Measurements from ENCODE around the gene PTPRQ. TPM values are rescaled to one million over a fixed set of nuclear protein-coding genes. Genes with fewer than 3 reads are reported as not detected.
"Not testable (repeated sequence)": the region's sequence is repeated elsewhere in the genome, so short reads cannot be mapped to it uniquely, and the experiment has no call there.

The PTPRQ gene
- total RNA-seq, 2 experiments from 2014 or later, result not detected

- ATAC-seq (ENCODE audit: low read depth) (no peak), DNase-seq (no peak)
- POLR2A ChIA-PET, result no interaction called here
- H3K9me3 Mint-ChIP-seq, result peaks cover 2% of the 10 kb centered on the region
- H3K4me3 Mint-ChIP-seq, result no peak overlapping the region
- H3K4me1 Mint-ChIP-seq, result no peaks in the 10 kb centered on the region
- H3K27me3 Mint-ChIP-seq, result no peaks in the 10 kb centered on the region
- no peak overlapping the region for H3K27ac Mint-ChIP-seq
- H3K36me3 Mint-ChIP-seq, result no peaks in the 10 kb centered on the region
These were observed 215.6 kb downstream of the PTPRQ start for GRCh38 chr12:80659512-80660063.

- POLR2A ChIA-PET, result no interaction called here
- DNase-seq (no peak), ATAC-seq (ENCODE audit: low read depth) (no peak)
- H3K27me3 Mint-ChIP-seq, result no peaks in the 10 kb centered on the region
- H3K27ac Mint-ChIP-seq, result no peak overlapping the region
- H3K4me1 Mint-ChIP-seq, result no peaks in the 10 kb centered on the region
- H3K9me3 Mint-ChIP-seq, result no peaks in the 10 kb centered on the region
- no peak overlapping the region for H3K4me3 Mint-ChIP-seq
- H3K36me3 Mint-ChIP-seq, result no peaks in the 10 kb centered on the region
These were observed 218.6 kb downstream of the PTPRQ start for GRCh38 chr12:80662586-80662985.

GRCh38 chr12:80670214-80670613 is 226.2 kb downstream of the PTPRQ start:
- H3K9me3 Mint-ChIP-seq, result no peaks in the 10 kb centered on the region
- no peak overlapping the region for H3K4me3 Mint-ChIP-seq
- ATAC-seq (ENCODE audit: low read depth), result no peak
- H3K27me3 Mint-ChIP-seq, result no peaks in the 10 kb centered on the region
- no peak overlapping the region for H3K27ac Mint-ChIP-seq
- POLR2A ChIA-PET, result no interaction called here
- H3K36me3 Mint-ChIP-seq, result no peaks in the 10 kb centered on the region
- no peak for DNase-seq
- H3K4me1 Mint-ChIP-seq, result no peaks in the 10 kb centered on the region

- POLR2A ChIA-PET; H3K9me3 Mint-ChIP-seq; H3K4me3 Mint-ChIP-seq; H3K36me3 Mint-ChIP-seq; DNase-seq; H3K27me3 Mint-ChIP-seq; H3K4me1 Mint-ChIP-seq; H3K27ac Mint-ChIP-seq; ATAC-seq (ENCODE audit: low read depth): not testable (repeated sequence)
These were observed 232.1 kb downstream of the PTPRQ start for GRCh38 chr12:80676042-80676636.

DNA sequence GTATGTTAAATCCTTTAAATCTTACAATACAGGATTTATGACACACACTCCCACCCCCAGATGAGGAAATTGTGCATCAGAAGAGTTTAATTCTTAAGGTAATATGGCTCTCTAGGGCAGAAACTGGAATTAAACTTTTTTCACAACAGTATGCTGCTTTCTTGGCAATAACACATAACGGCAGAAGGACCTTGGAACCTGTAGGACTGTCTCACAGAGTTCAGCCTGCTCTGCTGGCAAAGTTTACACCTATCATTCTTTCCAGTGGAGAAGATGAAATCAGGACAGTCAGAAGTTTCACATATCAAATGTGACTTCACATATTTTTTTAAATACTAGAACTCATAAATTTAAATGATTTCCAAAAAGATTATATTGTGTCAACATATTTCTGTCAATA is 232.8 kb downstream of the PTPRQ start:
- no peak for DNase-seq
- Mint-ChIP-seq H3K27ac (no peak overlapping the region), H3K27me3 (no peaks in the 10 kb centered on the region), H3K36me3 (no peaks in the 10 kb centered on the region), H3K9me3 (no peaks in the 10 kb centered on the region), H3K4me3 (no peak overlapping the region), H3K4me1 (no peaks in the 10 kb centered on the region)
- ATAC-seq (ENCODE audit: low read depth), result no peak
- POLR2A ChIA-PET, result no interaction called here

DNA sequence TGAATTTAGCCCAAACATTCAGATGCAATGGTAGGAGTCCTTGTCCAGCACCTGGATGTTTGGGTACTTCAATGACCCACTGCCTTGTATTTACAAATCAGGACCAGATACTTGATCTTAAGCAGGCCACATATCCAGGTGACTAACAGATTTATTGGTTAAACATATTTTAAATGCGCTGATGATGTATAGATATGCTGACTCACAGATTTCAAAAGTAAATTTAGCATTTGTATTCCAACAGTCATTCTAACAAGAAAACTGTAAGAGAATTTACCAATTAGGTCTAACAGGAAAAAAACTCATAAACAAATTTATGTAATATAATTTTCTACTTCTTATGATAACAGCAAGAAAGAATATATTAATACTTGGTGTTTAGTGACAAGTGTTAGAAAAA is 234.0 kb downstream of the PTPRQ start:
- no peak for ATAC-seq (ENCODE audit: low read depth)
- DNase-seq, result no peak
- Mint-ChIP-seq H3K9me3 (no peaks in the 10 kb centered on the region), H3K27ac (no peak overlapping the region), H3K4me1 (no peaks in the 10 kb centered on the region), H3K27me3 (no peaks in the 10 kb centered on the region), H3K36me3 (no peaks in the 10 kb centered on the region), H3K4me3 (no peak overlapping the region)
- POLR2A ChIA-PET, result no interaction called here

- H3K9me3 Mint-ChIP-seq, result no peaks in the 10 kb centered on the region
- no peak for ATAC-seq (ENCODE audit: low read depth)
- POLR2A ChIA-PET, result no interaction called here
These were observed 235.5 kb downstream of the PTPRQ start for GRCh38 chr12:80679346-80680131.

DNA sequence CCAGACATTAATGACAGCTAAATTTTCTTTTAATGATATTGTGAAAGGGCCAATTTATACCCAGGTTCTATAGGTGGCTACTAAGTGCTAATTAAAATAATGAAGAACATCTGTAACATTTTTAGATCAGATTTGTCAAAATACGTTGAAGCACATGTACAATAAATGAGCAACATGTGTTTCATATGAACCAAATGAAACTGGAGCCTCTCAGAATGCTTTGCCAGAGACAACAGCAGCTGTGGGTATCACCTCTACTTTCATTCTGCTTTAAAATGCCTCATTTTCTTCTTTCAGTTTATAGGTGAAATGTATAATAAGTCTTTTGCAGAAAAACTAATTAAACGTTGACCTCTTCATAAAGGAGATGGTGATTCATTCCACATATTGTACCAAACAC is 237.3 kb downstream of the PTPRQ start:
- Mint-ChIP-seq H3K4me1 (no peaks in the 10 kb centered on the region), H3K9me3 (no peaks in the 10 kb centered on the region), H3K27me3 (no peaks in the 10 kb centered on the region), H3K36me3 (no peaks in the 10 kb centered on the region), H3K4me3 (no peak overlapping the region), H3K27ac (no peak overlapping the region)
- POLR2A ChIA-PET, result no interaction called here
- no peak for ATAC-seq (ENCODE audit: low read depth)
- DNase-seq, result no peak

More at GRCh38 chr12:80679346-80680131, 235.5 kb downstream of the PTPRQ start:
- Mint-ChIP-seq H3K4me1 (no peaks in the 10 kb centered on the region), H3K27me3 (no peaks in the 10 kb centered on the region), H3K27ac (no peak overlapping the region), H3K4me3 (no peak overlapping the region), H3K36me3 (no peaks in the 10 kb centered on the region)
- no peak for DNase-seq

GRCh38 chr12:80681786-80682185 is 237.8 kb downstream of the PTPRQ start:
- POLR2A ChIA-PET, result no interaction called here
- H3K9me3 Mint-ChIP-seq, result no peaks in the 10 kb centered on the region
- H3K4me1 Mint-ChIP-seq, result no peaks in the 10 kb centered on the region
- H3K4me3 Mint-ChIP-seq, result no peak overlapping the region
- DNase-seq, result no peak
- H3K27me3 Mint-ChIP-seq, result no peaks in the 10 kb centered on the region
- no peak for ATAC-seq (ENCODE audit: low read depth)
- no peak overlapping the region for H3K27ac Mint-ChIP-seq
- no peaks in the 10 kb centered on the region for H3K36me3 Mint-ChIP-seq

- no peak overlapping the region for H3K4me3 Mint-ChIP-seq
- ATAC-seq (ENCODE audit: low read depth) (no peak), DNase-seq (no peak)
- no peaks in the 10 kb centered on the region for H3K27me3 Mint-ChIP-seq
- no peaks in the 10 kb centered on the region for H3K4me1 Mint-ChIP-seq
- no peaks in the 10 kb centered on the region for H3K9me3 Mint-ChIP-seq
- H3K27ac Mint-ChIP-seq, result no peak overlapping the region
- POLR2A ChIA-PET, result no interaction called here
- no peaks in the 10 kb centered on the region for H3K36me3 Mint-ChIP-seq
These were observed 240.1 kb downstream of the PTPRQ start for GRCh38 chr12:80684077-80684495.

GRCh38 chr12:80690090-80690489 is 246.1 kb downstream of the PTPRQ start:
- no peaks in the 10 kb centered on the region for H3K27me3 Mint-ChIP-seq
- H3K4me3 Mint-ChIP-seq, result no peak overlapping the region
- no peaks in the 10 kb centered on the region for H3K4me1 Mint-ChIP-seq
- no peak overlapping the region for H3K27ac Mint-ChIP-seq
- POLR2A ChIA-PET, result no interaction called here
- no peaks in the 10 kb centered on the region for H3K36me3 Mint-ChIP-seq
- no peaks in the 10 kb centered on the region for H3K9me3 Mint-ChIP-seq
- DNase-seq (no peak), ATAC-seq (ENCODE audit: low read depth) (no peak)

GRCh38 chr12:80690513-80690912 is 246.5 kb downstream of the PTPRQ start:
- no peak overlapping the region for H3K27ac Mint-ChIP-seq
- DNase-seq (no peak), ATAC-seq (ENCODE audit: low read depth) (no peak)
- POLR2A ChIA-PET, result no interaction called here
- H3K4me1 Mint-ChIP-seq, result no peaks in the 10 kb centered on the region
- no peaks in the 10 kb centered on the region for H3K36me3 Mint-ChIP-seq
- H3K4me3 Mint-ChIP-seq, result no peak overlapping the region
- H3K9me3 Mint-ChIP-seq, result no peaks in the 10 kb centered on the region
- no peaks in the 10 kb centered on the region for H3K27me3 Mint-ChIP-seq

GRCh38 chr12:80692114-80692513 is 248.1 kb downstream of the PTPRQ start:
- no peak for ATAC-seq (ENCODE audit: low read depth)
- Mint-ChIP-seq H3K4me3 (no peak overlapping the region), H3K27me3 (no peaks in the 10 kb centered on the region), H3K27ac (no peak overlapping the region), H3K4me1 (no peaks in the 10 kb centered on the region), H3K9me3 (no peaks in the 10 kb centered on the region), H3K36me3 (no peaks in the 10 kb centered on the region)
- POLR2A ChIA-PET, result no interaction called here
- DNase-seq, result no peak

GRCh38 chr12:80697270-80697887 is 253.3 kb downstream of the PTPRQ start:
- Mint-ChIP-seq H3K27me3 (no peaks in the 10 kb centered on the region), H3K27ac (no peak overlapping the region), H3K4me1 (no peaks in the 10 kb centered on the region), H3K36me3 (no peaks in the 10 kb centered on the region), H3K9me3 (no peaks in the 10 kb centered on the region), H3K4me3 (no peak overlapping the region)
- POLR2A ChIA-PET, result no interaction called here
- no peak for DNase-seq
- ATAC-seq (ENCODE audit: low read depth), result no peak

All from activated naive CD8-positive, alpha-beta T cell treated with anti-CD3 and anti-CD28 coated beads, Interleukin-2, amount 10 ng/mL, durations not matched to agents 7 days and 5 days (primary cell).